HUDEP-2 (cell line): ENCODE measurements around the gene COL24A1.
"Not testable (repeated sequence)": the region's sequence is repeated elsewhere in the genome, so short reads cannot be mapped to it uniquely, and the experiment has no call there.

Experiments
- DNase-seq, 76 experiments: peaks; one replicate each; lab custom pipeline; 2025; ENCODE audit not compliant: unreplicated experiment in 76 of 76; lab: John Stamatoyannopoulos, UW

Gene COL24A1

DNA sequence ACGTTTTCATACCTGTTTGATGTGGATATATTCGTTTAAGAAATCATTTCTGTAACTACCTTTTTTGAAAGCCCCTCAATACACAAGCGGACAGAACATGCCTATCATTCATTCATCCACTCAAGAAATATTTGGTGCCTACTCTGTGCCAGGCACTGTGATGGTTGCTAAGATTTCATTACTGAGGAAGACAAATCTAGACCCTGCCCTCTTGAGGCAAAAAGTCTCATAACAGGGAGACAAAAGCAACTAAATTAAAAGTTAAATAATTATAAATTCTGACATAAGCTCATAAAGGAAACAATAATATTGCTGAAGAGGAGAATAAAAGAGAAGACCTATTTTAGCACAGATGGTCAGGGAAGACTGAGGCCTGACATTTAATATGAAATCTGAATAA lies 244.8 kb downstream of the COL24A1 start:
- peak in 1 of 76 experiments; percentile 14 for DNase-seq

DNA sequence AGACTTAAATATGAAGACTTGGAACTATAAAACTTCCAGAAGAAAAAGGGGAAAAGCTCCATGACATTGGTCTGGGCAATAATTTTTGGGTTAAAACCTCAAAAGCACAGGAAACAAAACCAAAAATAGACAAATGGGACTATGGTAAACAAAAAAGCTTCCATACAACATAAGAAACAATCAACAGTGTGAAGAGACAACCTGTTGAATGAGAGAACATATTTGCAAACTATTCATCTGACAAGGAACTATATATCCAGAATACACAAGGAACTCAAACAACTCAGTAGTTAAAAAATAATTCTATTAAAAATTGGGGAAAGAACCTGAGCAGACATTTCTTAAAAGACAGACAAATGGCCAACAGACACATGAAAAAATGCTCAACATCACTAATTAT lies 255.7 kb downstream of the COL24A1 start:
- DNase-seq = no peak

DNA sequence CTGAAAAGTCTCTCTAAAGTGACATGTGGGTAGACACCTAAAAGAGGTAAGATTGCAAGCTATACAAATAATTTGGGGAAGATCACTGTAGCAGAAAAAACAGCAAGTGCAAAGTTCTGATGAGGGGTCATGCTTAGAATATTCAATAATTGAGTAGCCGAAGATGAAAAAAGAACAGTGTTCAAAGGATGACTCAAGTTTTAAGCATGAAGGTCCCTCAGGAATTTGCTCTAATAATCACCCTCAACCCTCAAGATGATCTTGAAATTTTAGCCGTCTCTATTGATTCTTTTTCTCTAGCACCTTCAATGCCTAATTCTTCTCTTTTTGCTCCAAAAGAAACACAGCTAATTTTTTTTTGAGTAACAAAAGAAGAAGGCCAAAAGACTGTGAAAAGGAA lies 257.7 kb downstream of the COL24A1 start:
- DNase-seq = no peak

DNA sequence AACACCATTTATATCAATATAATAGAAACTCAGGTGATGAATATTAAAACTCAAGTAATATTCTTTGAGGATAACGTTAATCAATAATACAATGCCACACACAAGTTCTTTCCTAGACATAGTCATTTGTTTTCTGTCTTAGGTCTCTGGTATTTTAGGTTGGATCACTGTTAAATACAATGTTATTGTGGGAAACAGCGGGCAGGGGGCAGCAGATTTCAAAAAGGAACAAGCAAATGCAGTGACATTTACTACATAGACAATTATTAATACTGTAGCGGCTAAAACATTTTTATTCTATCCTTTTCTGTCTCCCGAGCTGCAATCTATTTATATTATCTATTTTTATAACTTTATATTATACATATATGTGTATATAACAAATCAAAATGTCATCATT lies 261.9 kb downstream of the COL24A1 start:
- DNase-seq = peak in 6 of 76 experiments; percentile 0 to 20 (median 4)

DNA sequence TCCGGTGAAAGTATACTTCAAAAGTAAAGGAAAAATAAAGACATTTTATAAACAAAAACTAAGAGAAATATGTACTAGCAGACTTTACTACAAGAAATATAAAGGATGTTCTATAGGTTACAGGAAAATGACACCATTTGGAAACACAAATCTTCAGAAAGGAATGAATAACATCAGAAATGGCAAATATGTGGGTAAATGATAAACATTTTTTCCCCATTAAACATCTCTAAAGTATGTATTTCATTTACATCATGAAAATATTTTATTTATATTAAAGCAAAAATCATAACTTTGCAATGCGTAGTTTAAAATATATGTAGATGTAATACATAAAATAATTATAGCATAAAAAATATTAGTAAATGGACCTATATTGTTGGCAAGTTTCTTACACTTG lies 264.2 kb downstream of the COL24A1 start:
- no peak for DNase-seq

DNA sequence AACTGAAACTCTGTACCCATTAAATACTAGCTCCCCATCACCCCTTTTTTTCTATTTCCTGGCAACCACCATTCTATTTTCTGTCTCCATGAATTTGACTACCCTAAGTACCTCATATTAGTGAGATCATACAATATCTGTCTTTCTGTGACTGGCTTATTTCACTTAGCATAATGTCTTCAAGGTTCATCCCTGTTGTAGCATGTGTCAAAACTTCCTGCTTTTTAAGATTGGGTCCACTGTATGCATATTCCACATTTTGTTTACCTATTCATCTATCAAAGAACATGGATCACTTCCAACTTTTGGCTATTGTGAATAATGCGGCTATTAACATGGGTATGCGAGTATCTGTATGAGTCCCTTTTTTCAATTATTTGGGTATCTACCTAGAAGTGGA lies 266.7 kb downstream of the COL24A1 start:
- DNase-seq = no peak

DNA sequence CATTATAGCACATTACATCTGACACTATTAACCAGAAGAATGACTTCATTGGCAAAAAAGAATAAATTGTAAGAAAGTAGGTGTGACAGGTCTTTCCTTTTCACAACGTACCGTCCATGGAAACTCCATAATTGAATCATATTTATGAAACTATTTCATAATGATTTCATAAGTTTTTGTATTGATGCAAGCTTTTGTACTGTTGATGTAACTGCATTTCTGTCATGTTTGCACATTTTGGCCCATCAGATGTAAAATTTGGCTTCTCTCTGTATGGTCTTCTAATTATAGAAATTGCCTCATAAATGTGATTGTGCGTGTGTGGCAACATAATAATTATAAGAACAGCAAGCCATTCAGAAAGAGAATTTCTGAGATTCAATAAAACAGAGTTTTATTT lies 267.7 kb downstream of the COL24A1 start:
- no peak for DNase-seq

DNA sequence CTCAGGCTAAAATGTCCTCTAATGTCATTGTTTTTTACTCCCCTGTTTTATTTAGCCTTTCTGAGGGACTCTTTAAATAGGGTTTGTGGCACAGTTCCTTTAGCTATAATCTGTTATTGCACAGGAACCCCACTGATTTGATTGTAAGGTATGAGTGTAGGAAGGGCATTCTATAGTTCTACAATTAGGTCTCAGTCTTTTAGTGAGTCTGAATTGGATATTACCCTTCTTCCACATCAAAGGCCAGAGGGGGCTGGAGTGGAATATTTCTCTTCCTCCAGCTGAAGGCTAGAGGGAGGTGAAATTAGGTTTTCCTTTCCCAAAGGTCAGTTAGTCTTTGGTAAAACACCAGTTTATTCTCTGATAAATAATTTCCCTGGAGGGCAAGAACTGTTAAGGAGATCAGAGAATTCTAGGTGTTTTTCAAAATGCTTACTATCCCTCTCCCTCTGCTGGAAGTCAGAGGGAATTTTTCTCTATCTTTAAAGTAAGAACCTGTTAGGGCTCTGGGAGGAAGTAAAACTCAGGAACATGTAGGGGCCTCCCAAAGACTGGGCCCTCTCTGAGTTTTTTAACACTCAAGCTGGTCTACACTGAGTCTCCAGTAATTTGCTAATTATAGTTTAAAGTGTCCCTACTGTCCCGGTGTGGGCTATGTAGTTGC lies 272.1 kb downstream of the COL24A1 start:
- peak in 2 of 76 experiments; percentile 0 to 20 for DNase-seq

DNA sequence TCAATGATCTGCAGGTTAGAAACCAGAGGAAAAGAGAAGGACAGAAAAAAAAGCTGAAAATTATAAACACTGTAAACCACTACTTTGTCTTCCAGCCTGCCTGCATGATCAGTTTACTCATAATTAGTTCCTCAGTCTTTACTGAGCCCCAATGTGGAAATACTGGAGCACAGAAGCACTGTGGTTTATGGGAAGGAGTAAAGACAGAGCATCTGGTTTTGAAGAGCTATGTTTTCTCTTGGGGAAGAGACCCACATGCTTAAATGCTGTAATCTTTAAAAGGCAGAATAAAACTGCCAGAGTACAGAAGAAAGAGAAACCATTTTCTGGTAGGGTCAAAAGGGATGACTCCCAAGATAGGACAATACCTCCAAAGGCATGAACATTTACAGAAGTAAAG lies 289.4 kb downstream of the COL24A1 start:
- DNase-seq = no peak

DNA sequence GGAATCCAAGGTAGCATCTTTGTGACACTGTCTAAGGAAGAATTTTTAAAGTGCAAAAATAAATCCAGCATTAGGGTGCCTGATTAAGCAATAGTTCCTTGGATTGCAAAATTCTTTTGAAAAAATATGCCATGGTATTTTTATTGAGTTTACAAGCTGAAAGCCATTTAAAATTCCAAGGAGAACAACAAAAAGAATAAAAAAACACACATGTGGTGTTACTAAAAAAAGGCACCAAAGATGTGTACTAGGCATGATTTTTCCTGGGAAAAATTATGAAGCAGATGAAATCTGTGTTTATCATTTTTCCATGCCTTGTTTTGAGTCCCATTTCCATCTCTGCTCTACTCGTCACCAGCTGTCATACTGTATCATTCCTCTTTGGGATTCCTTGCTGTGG lies 291.4 kb downstream of the COL24A1 start:
- no peak for DNase-seq

DNA sequence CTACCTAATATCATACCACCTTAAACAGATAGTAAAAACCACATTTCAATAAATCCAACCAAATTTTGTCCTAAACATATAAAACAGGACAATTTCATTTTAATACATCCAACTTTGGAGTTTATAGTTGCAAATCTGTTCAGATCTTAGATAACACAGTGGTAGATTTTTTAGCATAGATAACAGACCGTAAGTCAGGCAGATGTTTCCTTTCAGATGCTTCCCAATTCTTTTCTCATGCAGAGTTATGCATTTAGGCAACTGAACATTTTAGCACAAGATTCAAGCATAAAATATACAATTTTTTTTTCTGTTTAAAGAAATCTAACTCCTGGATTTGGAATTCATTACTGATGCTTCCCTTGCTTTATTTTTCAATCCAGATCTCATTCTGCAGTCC lies 291.8 kb downstream of the COL24A1 start:
- no peak for DNase-seq

DNA sequence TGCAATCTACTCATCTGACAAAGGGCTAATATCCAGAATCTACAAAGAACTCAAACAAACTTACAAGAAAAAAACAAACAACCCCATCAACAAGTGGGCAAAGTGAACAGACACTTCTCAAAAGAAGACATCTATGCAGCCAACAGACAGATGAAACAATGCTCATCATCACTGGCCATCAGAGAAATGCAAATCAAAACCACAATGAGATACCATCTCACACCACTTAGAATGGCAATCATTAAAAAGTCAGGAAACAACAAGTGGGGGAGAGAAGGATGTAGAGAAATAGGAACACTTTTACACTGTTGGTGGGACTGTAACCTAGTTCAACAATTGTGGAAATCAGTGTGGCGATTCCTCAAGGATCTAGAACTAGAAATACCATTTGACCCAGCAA lies 292.9 kb downstream of the COL24A1 start:
- not testable (repeated sequence) for DNase-seq

DNA sequence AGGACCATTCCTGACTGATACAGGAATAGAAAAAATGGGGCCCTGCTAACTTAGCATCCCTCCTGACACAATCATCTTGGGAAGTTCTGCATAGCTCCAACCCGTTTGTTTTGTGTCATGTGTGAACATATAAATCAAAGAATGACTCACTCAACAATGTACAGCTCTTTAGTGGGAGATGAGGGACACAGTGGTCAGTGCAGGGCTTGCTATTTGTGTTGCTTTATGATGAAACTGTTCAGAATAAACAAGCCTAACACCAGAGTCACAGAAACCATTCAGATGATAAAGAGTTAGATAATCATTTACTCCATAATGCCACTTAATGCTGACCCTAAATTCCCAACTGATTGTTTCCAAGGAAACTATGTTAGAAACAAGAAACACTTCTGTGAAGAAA lies 294.1 kb downstream of the COL24A1 start:
- no peak for DNase-seq

DNA sequence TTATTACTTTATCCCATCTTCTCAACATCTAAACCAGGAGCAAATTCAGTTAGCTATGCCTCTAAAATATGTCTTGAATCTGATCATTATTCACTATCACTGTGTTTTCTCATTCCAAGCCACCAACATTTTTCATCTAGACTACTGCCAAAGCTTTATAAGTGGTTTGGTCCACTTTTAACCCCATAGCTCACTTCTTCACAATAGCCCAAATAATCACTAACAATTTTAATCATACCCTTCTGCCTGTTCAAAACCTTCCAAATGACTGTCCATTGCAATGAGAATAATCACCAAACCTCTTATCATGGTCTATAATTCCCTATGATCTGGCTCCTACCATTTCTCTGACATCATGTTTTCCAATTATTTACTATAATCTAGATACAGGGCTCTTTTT lies 298.6 kb downstream of the COL24A1 start:
- DNase-seq = no peak

DNA sequence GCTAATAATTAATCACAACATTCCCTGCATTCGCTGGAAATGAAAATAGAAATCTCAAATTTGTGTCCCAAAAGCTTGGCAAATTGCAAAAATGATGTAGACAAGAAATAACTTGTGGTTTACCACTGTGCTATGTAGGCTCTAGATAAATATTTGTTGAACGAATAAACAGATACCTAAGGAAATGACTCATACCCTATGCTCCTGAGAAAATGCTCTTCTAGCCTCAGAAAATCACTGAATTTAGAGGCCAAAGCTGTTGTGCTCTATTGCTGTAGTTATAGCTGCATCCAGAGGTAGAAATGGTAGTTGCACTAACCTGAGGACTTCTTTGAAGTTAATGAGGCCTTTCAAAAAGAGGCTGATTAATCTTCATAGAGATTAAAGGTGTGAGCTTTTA lies 306.3 kb downstream of the COL24A1 start:
- DNase-seq = no peak

DNA sequence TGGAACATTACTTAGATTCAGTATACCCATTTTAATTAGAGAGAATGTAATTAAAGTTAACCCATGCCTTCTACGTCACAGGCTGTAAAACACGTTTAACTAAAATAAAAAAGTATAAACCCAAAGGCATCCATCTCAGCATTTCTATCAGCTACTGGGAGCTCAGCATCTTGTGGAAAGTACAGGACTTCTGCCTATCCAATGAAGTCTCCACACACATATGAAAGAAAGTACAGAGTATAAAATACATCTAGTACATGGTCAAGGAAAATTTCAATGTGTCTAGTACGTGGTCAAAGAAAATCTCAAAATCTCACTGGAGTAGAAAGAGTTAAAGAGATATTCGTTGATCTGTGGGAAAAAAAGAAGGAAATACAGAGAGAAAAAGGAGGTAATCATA lies 306.9 kb downstream of the COL24A1 start:
- no peak for DNase-seq

DNA sequence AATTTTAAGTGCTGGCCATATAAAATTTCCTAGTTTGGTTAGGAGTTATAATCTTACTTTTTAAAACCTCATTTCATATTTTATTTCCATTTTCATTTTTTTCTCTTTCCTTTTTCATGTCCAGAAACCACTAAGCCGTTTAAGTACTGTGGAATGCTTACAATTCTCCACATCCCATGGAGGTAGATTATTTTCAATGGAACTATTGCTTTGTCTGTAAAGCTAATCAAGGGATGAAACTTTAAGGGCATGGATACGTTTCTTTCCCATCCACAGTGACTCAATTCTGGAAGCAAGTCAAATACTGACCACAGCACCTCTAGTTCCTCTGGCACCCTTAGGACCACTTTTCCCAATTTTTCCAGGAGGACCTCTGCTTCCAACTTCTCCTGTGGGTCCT lies 309.2 kb downstream of the COL24A1 start:
- no peak for DNase-seq

DNA sequence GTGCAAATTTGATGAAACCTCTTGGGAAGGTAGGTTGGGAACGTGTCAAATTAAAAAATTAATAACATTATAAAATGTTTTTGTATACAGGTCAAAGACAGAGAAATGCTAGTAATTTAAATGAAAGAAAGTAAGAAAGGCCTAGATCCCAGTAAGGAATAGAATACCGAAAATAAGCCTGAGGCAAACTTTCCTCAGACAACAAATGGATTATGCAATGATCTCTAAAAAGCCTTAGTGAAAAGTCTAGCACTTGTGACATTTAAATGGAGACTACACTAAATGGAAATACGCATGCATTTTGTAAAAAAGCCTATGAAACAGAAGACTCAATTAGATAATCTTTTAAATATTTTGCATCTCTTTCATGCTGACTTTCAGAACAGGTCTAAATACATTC lies 309.9 kb downstream of the COL24A1 start:
- DNase-seq = no peak

DNA sequence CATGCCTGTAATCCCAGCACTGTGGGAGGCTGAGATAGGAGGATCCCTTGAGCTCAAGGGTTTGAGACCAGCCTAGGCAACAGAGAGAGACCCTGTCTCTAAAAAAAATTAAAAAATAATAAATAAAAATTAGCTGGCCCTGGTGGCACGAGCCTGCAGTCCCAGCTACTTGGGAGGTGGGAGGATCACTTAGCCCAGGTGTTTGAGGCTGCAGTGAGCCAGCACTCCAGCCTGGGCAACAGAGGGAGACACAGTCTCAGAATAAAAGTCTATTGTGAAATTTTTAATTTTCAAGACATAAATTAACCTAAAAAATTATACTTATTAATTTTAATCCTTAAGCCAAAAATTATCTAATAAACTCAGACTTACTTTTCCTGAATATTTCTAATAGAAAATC lies 317.1 kb downstream of the COL24A1 start:
- DNase-seq = no peak

DNA sequence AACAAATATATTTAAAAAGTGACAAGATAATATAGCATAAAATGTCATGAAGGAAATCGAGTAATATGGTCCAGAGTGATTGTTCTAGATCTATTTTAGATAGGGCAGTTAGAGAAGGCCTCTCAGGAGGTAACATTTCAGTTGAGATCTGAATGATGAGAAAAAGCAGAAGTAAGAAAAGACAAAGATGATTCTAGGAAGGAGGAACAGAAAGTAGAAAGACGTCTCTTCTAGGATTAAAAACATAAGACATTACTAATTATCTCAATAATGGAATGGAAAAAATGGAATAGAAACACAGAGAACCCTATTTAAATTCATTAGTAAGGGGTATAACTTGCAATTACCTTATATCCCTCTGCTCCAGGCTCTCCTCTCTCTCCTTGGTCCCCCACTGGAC lies 318.3 kb downstream of the COL24A1 start:
- no peak for DNase-seq

DNA sequence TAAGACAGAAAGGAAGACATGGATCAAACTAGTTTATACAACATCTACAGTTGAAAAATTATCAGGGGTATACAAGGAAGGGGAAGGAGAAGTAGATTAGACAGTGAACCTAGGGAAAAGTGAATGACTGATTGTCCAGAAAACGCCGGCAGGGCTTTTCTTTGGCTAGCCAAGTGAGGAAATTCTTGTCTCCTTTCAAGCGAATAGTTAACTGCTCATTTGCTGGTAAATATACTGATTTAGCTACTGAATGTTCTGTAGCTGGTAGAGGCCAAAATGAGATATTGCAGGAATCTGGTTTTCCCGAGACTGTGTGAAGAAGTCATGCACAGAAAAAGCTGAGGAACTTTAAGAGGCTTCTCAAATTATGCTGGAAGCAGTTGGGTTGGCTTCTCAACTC lies 319.8 kb downstream of the COL24A1 start:
- no peak for DNase-seq

DNA sequence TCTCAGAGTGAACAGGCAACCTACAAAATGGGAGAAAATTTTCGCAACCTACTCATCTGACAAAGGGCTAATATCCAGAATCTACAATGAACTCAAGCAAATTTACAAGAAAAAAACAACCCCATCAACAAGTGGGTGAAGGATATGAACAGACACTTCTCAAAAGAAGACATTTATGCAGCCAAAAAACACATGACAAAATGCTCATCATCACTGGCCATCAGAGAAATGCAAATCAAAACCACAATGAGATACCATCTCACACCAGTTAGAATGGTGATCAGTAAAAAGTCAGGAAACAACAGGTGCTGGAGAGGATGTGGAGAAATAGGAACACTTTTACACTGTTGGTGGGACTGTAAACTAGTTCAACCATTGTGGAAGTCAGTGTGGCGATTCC lies 323.4 kb downstream of the COL24A1 start:
- DNase-seq = not testable (repeated sequence)

DNA sequence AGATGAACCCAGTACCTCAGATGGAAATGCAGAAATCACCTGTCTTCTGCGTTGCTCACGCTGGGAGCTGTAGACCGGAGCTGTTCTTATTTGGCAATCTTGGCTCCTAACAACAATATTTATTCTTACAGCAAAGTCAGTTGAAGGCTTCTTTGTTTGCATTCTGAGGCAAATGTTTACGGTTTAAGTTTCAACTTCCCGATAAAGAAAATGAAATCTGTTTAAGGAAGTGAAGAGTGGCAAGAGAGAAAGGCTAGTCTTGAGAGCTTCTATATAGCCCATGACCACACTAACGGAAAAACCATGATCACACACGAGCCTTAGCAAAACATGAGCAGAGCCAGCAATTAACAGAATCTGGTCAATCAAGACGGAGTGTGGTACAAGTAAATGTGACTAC lies 325.7 kb downstream of the COL24A1 start:
- DNase-seq = no peak
